EH (cell line): ENCODE results near the gene SND1.
A peak's percentile ranks its signal among the peaks of the same experiment; 100 is the strongest.
"Not testable (repeated sequence)": the region's sequence is repeated elsewhere in the genome, so short reads cannot be mapped to it uniquely, and the experiment has no call there.

Source experiments
- DNase-seq: peaks from one replicate; pipeline ENCODE4 v3.0.0-alpha.2; 2015; ENCODE audit warnings: low read depth

SND1 gene

GRCh38 chr7:127831318-127832219 lies 179.6 kb downstream of the SND1 start:
- DNase-seq: no peak

DNA sequence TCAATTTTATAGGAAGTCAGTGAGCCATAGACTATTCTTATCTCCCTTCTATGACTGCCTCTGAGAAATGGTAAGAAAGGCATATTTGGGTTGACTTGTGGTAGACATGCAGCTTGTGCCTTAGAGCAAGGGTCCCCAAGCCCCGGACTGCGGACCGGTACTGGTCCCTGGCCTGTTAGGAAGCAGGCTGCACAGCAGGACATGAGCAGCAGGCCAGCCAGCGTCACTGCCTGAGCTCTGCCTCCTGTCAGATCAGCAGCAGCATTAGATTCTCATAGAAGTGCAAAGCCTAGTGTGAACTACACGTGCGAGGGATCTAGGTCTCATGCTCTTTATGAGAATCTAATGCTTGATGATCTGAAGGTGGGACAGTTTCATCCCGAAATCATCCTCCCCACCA lies 180.6 kb downstream of the SND1 start:
- DNase-seq: no peak

DNA sequence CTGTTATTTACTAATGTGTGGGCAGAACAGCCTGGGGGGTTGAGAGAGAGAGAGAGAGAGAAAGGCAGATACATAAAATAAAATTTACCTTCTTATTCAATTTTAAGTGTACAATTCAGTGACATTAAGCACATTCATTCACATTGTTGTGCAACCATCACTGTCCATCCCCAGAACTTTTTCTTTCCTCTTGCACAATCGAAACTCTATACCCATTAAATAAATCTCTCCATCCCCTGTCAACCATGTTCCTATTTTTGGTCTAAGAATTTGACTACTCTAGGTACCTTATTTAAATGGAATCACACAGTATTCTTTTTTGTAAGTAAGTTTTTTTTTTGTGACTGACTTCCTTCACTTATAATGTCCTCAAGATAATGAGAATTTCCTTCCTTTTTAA lies 181.6 kb downstream of the SND1 start:
- DNase-seq: peak; percentile 48

DNA sequence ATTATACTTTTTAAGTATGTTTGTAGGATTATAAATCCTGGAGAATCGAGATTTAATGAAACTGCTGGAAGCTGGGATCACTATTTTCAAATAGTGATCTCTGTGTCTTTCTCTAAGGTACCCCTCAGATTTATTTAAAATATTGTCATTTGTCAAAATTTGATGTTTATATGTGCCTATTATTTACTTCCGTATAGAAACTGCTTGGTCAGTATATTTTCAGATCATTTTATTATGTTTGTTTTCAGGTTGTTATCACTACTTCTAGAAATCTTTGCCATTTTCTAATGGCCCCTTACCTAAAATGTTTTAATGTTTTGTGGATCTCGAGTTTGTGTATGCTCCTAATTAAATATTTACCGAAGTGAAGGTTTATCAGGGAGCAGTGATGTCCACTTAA lies 183.7 kb downstream of the SND1 start:
- no peak for DNase-seq

- not testable (repeated sequence) for DNase-seq
These were observed 185.9 kb downstream of the SND1 start for GRCh38 chr7:127837816-127838410.

GRCh38 chr7:127838816-127839415 lies 186.9 kb downstream of the SND1 start:
- no peak for DNase-seq

DNA sequence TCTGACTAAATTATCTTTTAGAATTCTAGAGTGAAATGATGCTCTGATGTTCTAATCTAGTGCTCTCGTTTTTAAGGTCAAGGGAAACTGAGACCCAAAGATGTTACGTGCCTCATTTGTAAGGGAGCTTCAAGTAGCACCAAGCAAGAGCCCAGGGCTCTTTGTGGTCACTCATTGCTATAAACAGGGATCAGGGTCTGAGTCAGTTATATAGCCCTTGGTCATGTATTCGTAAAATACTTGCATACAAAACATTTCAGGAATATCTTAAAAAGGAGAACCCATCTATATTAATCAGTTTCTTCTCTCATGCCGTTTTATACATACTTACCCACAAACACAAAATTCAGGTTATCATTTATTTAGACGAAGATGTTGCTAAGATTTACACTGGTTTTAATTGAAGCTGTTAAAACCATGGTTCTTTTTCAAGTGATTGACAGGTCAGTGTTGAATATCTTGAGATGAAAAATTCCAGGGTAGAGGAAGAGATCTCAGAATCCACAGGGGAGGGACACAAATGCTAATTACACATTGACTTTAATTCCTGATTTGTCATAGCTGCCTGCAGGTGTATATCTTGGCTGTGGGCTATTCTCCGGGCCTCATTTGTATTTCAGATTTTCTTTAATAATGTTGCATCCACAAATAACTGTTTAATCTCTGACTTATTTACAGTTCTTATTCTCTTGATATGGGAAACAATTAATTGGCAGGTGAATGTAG lies 188.4 kb downstream of the SND1 start:
- DNase-seq: no peak

GRCh38 chr7:127844165-127844564 lies 192.2 kb downstream of the SND1 start:
- no peak for DNase-seq

DNA sequence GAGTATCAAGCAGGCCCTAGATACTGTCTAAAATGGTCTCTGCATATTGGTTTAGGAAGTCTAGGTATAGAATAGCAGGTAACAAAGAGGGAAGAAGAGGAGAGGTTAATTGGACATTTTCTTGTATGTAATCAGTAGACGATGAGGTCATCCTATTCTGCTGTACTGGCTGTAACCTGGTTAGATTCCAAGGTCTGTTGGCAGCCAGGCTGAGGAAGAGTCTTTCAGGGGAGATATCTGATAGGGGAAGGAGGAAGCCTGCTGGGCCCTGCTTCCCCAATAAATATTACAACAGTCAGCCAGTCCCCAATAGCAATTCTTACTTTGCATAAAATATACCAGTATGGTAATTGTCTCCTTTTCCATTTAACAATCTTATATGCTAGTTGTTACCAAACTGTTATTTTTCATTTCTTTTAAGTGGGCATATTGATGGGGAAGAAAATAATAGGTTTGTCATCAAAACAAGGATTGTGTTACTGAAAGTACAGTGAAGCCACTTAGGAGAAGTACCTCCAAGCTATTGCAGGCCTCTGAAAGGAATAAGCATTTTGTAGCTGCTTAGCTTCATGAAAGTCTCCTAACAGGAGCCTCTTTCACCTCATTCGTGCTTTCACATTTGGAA lies 192.8 kb downstream of the SND1 start:
- peak; percentile 41 for DNase-seq

- DNase-seq: no peak
These were observed 193.7 kb downstream of the SND1 start for GRCh38 chr7:127845522-127846214.

DNA sequence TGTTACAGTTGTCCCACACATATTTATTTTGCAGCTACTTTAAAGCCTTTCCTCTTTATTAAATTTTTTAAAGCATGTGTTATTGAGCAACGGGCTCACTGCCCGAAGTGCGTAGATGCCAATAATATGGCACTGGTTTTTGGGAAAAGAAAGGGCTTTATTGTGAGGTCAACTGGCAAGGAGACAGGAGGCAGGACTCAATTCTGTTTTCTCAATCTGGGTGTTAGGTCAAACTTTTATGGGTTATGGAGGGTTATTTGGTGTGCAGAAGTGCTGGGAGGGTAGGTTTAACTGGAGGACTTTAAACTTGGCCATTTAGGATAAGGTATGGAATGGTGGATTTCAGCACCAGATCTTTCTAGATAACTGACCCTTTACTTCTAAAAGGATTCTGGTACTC lies 195.6 kb downstream of the SND1 start:
- no peak for DNase-seq

GRCh38 chr7:127848241-127848640 lies 196.2 kb downstream of the SND1 start:
- DNase-seq: no peak

DNA sequence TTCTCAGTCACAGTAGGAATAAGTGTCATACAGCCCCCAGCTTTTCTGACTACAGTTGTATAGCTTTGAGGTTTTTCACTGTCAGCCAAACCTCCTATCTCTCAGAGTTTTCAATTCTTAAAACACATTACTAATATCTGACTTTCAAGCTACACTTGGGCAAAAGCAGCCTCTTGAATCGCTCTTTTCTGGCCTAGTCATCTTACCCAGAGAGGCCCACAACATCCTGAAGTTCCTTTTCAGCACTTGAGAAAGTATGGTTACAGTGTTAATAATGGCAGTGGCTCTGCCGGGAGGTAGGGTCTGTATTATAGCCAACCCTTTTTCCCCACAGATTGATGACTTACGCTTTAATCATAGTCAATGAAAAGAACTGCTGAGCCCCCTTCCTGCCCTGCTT lies 198.2 kb downstream of the SND1 start:
- no peak for DNase-seq

- no peak for DNase-seq
These were observed 202.4 kb downstream of the SND1 start for GRCh38 chr7:127854383-127854782.

GRCh38 chr7:127857464-127857841 lies 205.5 kb downstream of the SND1 start:
- DNase-seq: no peak

DNA sequence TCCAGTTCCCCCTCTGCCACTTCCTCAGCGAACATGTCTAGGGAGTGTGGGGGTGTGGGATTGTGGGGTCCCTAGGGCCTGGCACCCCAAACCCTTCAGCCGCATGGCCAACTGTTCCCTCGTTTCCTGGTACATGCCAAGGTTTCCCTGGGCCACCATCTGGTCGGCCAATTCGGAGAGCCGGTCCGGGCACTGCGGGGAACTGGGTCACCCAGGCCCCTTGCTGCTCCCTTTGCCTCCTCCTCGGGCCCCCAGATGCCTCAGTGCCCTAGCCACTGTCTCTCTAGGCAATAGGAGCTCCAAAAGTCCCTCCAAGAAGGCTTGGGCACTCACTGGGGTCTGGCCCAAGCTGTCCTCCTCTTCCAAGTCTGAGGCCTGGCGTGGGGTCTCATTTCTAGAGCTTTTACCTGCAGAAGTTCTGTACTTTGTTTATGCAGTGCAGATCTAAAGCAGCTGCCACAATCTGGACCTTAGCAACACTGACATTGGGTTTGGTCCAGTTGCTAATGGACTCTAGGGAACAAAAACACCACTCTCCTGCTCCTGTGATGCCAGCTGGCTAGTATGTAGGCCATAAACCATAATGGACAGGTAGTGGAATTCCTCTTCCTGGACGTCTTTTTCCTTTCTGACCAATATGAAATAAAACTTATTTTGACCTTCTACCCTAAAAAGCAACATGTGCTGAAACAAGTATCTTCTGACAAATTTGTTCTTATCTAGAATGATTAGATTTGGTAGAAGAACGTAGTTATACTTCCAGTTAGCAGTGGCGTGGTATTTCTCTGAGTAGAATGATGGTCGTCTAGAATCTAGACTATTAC lies 206.3 kb downstream of the SND1 start:
- no peak for DNase-seq

DNA sequence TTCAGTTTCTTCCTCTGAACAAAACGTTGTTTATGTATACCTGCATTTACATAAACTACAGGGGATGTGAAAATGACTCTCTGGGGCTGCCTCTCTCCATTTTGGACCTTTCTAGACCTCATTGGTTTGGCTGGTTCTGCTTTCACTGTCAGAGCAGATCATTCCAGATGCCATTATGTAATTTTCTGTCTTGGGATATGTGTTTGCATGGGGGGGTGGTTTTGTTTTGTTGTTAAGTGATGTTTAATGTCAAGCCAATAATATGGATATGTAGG lies 206.9 kb downstream of the SND1 start:
- no peak for DNase-seq

- no peak for DNase-seq
These were observed 207.3 kb downstream of the SND1 start for GRCh38 chr7:127859330-127859729.

DNA sequence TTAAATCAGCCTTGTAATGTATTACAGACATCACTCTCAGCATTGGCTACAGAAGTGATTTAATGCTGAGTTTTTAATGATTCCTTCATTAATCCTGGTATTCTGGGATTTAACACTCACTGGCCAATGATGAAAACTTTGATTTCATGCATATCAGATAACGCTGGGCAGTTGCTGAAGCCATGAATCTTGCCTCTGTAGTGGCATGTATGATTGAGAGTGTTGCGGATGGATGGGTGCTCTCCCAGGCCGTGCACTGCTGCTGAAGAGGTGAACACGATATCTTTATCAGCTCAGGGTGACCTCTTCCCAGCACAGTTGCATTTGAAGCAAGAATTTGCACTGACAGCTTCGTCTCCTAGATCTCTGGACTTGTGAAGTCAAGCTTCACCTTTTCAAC lies 210.5 kb downstream of the SND1 start:
- no peak for DNase-seq

GRCh38 chr7:127863082-127863481 lies 211.1 kb downstream of the SND1 start:
- DNase-seq: no peak

- DNase-seq: peak; percentile 92
These were observed 213.5 kb downstream of the SND1 start for GRCh38 chr7:127865466-127865865.
